ENCODE data around the gene OR4K17. TPM values are rescaled to one million over a fixed set of nuclear protein-coding genes. Genes with fewer than 3 reads are reported as not detected.
"Not testable (repeated sequence)": the region's sequence is repeated elsewhere in the genome, so short reads cannot be mapped to it uniquely, and the experiment has no call there.

OR4K17 gene, protein sequence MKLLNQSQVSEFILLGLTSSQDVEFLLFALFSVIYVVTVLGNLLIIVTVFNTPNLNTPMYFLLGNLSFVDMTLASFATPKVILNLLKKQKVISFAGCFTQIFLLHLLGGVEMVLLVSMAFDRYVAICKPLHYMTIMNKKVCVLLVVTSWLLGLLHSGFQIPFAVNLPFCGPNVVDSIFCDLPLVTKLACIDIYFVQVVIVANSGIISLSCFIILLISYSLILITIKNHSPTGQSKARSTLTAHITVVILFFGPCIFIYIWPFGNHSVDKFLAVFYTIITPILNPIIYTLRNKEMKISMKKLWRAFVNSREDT
- total RNA-seq (not detected), polyA plus RNA-seq (not detected)

GRCh38 chr14:20110438-20110837 lies at the start of gene OR4K17:
Gene OR4K17, plus strand, starts transcription at chr14:20110739. Its CDS starts 6,761 bp downstream, at chr14:20117500.
- H3K4me3 Mint-ChIP-seq = no peak within 1 kb of the TSS
- H3K9me3 Mint-ChIP-seq = peaks cover 0 to 4% (median 0%) of the 10 kb centered on the region in 7 donors
- ATAC-seq (ENCODE audit: low read depth in 2 of 2) (no peak), DNase-seq (no peak)
- H3K36me3 ChIP-seq (ENCODE audit: control insufficient read depth, insufficient read depth, low read length) = no peaks in the 10 kb centered on the region
- H3K4me3 ChIP-seq (ENCODE audit: low read depth, low read length) = no peak within 1 kb of the TSS
- no peaks in the 10 kb centered on the region for H3K36me3 Mint-ChIP-seq
- no peaks in the 10 kb centered on the region for H3K27me3 ChIP-seq (ENCODE audit: control insufficient read depth, insufficient read depth, low read length)
- H3K27ac Mint-ChIP-seq = no peak within 1 kb of the TSS
- H3K4me1 Mint-ChIP-seq = no peaks in the 10 kb centered on the region
- H3K27me3 Mint-ChIP-seq = no peaks in the 10 kb centered on the region
- no peak within 1 kb of the TSS for H3K27ac ChIP-seq (ENCODE audit: insufficient read depth, low read length, poor library complexity, severe bottlenecking)
- no peaks in the 10 kb centered on the region for H3K9me3 ChIP-seq (ENCODE audit: control insufficient read depth in 2 of 2, low read length in 2 of 2)
- H3K4me1 ChIP-seq (ENCODE audit: control insufficient read depth, insufficient read depth, low read length, poor library complexity, severe bottlenecking) = no peaks in the 10 kb centered on the region

DNA sequence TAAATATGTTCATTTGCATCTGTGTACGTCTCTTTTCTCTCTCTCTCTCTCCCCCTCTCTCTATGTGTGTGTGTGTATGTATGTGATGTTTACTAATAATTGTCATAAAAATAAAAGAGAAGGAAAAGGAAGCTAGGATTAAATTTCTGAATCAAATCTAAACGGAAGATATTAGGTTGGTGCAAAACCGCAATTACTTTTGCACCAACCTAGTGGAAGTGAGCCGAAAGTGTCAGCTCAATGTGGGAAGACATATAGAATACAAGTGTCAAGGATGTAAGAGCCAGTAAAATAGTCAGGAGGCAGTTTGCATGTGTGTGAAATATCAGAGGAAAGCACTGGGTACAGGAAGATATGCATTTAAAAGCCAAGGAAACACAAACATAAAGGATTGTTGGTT lies 18.5 kb upstream of the OR4K17 start:
- H3K36me3 ChIP-seq (ENCODE audit: control insufficient read depth, insufficient read depth, low read length) = no peaks in the 10 kb centered on the region
- no peak for ATAC-seq (ENCODE audit: low read depth in 2 of 2)
- Mint-ChIP-seq H3K4me1 (peaks cover 0 to 4% (median 0%) of the 10 kb centered on the region in 4 donors), H3K36me3 (no peaks in the 10 kb centered on the region), H3K4me3 (no peak overlapping the region), H3K27me3 (peaks cover 7% of the 10 kb centered on the region), H3K27ac (no peak overlapping the region), H3K9me3 (peaks cover 0 to 2% (median 0%) of the 10 kb centered on the region in 7 donors)
- no peaks in the 10 kb centered on the region for H3K4me1 ChIP-seq (ENCODE audit: control insufficient read depth, insufficient read depth, low read length, poor library complexity, severe bottlenecking)
- no peak overlapping the region for H3K27ac ChIP-seq (ENCODE audit: insufficient read depth, low read length, poor library complexity, severe bottlenecking)
- H3K9me3 ChIP-seq (ENCODE audit: control insufficient read depth in 2 of 2, low read length in 2 of 2) = no peaks in the 10 kb centered on the region
- no peaks in the 10 kb centered on the region for H3K27me3 ChIP-seq (ENCODE audit: control insufficient read depth, insufficient read depth, low read length)
- no peak overlapping the region for H3K4me3 ChIP-seq (ENCODE audit: low read depth, low read length)
- no peak for DNase-seq

DNA sequence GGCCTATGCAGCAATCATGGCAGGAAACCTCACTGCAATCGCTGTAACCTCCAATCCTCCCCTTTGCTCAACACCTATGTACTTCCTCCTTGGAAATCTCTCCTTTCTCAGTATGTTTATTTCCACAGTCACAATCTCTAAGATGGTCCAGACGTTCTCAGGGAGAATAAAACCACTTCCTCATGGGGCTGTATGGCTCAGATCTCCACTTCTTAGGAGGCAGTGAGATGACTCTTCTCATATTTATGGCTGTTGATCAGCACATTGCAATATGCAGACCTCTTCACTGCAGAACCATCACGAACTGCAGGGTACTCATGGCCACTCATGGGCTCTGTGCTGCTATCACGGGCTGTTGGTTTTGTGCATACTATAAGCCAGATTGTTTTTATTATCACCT lies 17.1 kb upstream of the OR4K17 start:
- Histone ChIP-seq H3K4me3 (ENCODE audit: low read depth, low read length) (no peak overlapping the region), H3K9me3 (ENCODE audit: control insufficient read depth in 2 of 2, low read length in 2 of 2) (no peaks in the 10 kb centered on the region), H3K27me3 (ENCODE audit: control insufficient read depth, insufficient read depth, low read length) (no peaks in the 10 kb centered on the region), H3K4me1 (ENCODE audit: control insufficient read depth, insufficient read depth, low read length, poor library complexity, severe bottlenecking) (no peaks in the 10 kb centered on the region), H3K27ac (ENCODE audit: insufficient read depth, low read length, poor library complexity, severe bottlenecking) (no peak overlapping the region), H3K36me3 (ENCODE audit: control insufficient read depth, insufficient read depth, low read length) (no peaks in the 10 kb centered on the region)
- Mint-ChIP-seq H3K27ac (no peak overlapping the region), H3K36me3 (no peaks in the 10 kb centered on the region), H3K4me1 (peaks cover 0 to 4% (median 0%) of the 10 kb centered on the region in 4 donors), H3K9me3 (peaks cover 0 to 2% (median 0%) of the 10 kb centered on the region in 7 donors), H3K4me3 (no peak overlapping the region), H3K27me3 (peaks cover 7% of the 10 kb centered on the region)
- no peak for ATAC-seq (ENCODE audit: low read depth in 2 of 2)
- no peak for DNase-seq

DNA sequence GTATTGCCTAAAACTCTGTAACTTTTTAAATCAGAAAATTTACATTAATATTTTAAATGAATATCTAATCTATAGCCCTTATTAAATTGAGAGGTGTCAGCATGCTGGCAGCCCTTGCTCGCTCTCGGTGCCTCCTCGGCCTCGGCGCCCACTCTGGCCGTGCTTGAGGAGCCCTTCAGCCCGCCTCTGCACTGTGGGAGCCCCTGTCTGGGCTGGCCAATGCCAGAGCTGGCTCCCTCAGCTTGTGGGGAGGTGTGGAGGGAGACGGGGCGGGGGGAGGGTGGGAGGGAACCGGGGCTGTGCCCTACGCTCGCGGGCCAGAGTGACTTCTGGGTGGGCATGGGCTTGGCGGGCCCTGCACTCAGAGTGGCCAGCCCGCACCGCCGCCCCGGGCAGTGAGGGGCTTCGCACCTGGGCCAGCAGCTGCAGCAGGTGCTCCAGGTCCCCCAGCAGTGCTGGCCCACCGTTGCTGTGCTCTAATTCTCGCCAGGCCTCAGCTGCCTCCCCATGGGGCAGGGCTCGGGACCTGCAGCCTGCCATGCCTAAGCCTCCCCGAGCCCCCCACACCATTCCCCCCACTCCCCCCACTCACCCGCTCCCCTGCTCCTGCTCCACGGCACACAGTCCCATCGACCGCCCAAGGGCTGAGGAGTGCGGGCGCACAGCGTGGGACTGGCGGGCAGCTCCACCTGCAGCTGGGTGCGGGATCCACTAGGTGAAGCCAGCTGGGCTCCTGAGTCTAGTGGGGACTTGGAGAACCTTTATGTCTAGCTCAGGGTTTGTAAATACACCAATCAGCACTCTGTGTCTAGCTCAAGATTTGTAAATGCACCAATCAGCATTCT lies 11.4 kb upstream of the OR4K17 start:
- H3K9me3 Mint-ChIP-seq; H3K27me3 ChIP-seq (ENCODE audit: control insufficient read depth, insufficient read depth, low read length); H3K4me3 ChIP-seq (ENCODE audit: low read depth, low read length); H3K27ac ChIP-seq (ENCODE audit: insufficient read depth, low read length, poor library complexity, severe bottlenecking); H3K36me3 Mint-ChIP-seq; DNase-seq; H3K4me1 Mint-ChIP-seq; H3K27me3 Mint-ChIP-seq; H3K27ac Mint-ChIP-seq; ATAC-seq (ENCODE audit: low read depth in 2 of 2); H3K4me1 ChIP-seq (ENCODE audit: control insufficient read depth, insufficient read depth, low read length, poor library complexity, severe bottlenecking); H3K9me3 ChIP-seq (ENCODE audit: control insufficient read depth in 2 of 2, low read length in 2 of 2); H3K4me3 Mint-ChIP-seq; H3K36me3 ChIP-seq (ENCODE audit: control insufficient read depth, insufficient read depth, low read length): not testable (repeated sequence)

DNA sequence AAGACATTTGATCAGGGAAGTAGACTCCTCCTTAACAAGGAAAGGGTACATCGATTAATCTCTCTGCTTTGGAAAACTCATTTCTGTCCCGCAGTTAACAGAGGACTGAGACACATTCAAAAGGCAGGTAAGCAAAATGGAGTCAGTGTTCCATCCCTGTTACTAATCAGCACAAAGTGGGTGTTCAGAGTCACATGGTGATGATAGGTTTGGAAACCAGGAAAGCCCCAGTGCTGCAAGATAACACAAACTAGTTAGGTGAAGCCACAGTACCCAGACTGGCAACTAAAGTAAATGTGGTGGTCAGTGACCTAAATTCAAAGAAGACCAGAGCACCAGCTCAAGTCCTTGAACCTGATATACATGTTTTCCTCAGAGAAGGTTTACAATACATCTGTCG lies 1.8 kb downstream of the OR4K17 start:
- Histone ChIP-seq H3K27ac (ENCODE audit: insufficient read depth, low read length, poor library complexity, severe bottlenecking) (no peak overlapping the region), H3K4me1 (ENCODE audit: control insufficient read depth, insufficient read depth, low read length, poor library complexity, severe bottlenecking) (no peaks in the 10 kb centered on the region), H3K27me3 (ENCODE audit: control insufficient read depth, insufficient read depth, low read length) (no peaks in the 10 kb centered on the region), H3K36me3 (ENCODE audit: control insufficient read depth, insufficient read depth, low read length) (no peaks in the 10 kb centered on the region), H3K9me3 (ENCODE audit: control insufficient read depth in 2 of 2, low read length in 2 of 2) (no peaks in the 10 kb centered on the region), H3K4me3 (ENCODE audit: low read depth, low read length) (no peak overlapping the region)
- DNase-seq (no peak), ATAC-seq (ENCODE audit: low read depth in 2 of 2) (no peak)
- no peak overlapping the region for H3K27ac Mint-ChIP-seq
- H3K9me3 Mint-ChIP-seq = peaks cover 0 to 4% (median 0%) of the 10 kb centered on the region in 7 donors
- no peaks in the 10 kb centered on the region for H3K27me3 Mint-ChIP-seq
- H3K4me3 Mint-ChIP-seq = no peak overlapping the region
- no peaks in the 10 kb centered on the region for H3K36me3 Mint-ChIP-seq
- H3K4me1 Mint-ChIP-seq = no peaks in the 10 kb centered on the region

DNA sequence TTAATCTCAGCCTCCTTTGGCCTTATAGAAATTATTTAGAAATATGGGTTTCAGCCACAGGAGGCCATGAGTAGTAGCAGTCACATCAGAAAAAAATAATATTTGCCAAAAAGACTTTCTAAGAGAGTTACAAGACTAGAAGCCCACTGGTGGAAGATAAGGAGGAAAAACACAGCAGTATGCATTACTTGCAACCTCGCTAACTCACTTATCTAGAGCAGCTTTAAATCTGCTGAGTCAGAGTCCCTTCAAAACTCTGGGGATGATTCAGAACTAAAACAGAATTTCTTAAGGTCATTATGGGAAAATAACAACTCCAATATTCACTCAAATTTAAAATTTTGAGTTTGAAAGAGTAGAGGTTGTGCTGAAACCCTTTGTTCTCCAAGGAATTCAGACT lies 6.2 kb downstream of the OR4K17 start:
- Mint-ChIP-seq H3K9me3 (peaks cover 0 to 29% (median 10%) of the 10 kb centered on the region in 7 donors), H3K4me3 (no peak overlapping the region), H3K36me3 (no peaks in the 10 kb centered on the region), H3K27me3 (no peaks in the 10 kb centered on the region), H3K4me1 (no peaks in the 10 kb centered on the region), H3K27ac (no peak overlapping the region)
- Histone ChIP-seq H3K27ac (ENCODE audit: insufficient read depth, low read length, poor library complexity, severe bottlenecking) (no peak overlapping the region), H3K9me3 (ENCODE audit: control insufficient read depth in 2 of 2, low read length in 2 of 2) (peaks cover 2 to 7% of the 10 kb centered on the region in 2 experiments), H3K4me1 (ENCODE audit: control insufficient read depth, insufficient read depth, low read length, poor library complexity, severe bottlenecking) (no peaks in the 10 kb centered on the region), H3K27me3 (ENCODE audit: control insufficient read depth, insufficient read depth, low read length) (no peaks in the 10 kb centered on the region), H3K36me3 (ENCODE audit: control insufficient read depth, insufficient read depth, low read length) (no peaks in the 10 kb centered on the region), H3K4me3 (ENCODE audit: low read depth, low read length) (no peak overlapping the region)
- DNase-seq (no peak), ATAC-seq (ENCODE audit: low read depth in 2 of 2) (no peak)

DNA sequence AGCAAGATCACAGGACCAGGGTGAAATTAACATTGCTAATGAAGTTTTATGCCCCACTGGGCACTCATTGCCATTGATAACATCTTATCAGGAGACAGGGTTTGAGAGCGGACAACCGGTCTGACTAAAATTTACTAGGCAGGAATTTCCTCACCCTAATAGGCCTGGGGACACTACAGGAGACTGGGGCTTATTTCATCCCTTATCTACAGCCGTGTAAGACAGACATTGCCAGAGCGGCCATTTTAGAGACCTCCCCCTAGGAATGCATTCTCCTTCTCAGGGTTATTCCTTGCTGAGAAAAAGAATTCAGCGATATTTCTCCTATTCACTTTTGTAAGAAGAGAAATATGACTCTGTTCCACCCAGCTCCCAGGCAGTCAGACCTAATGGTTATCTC lies 8.3 kb downstream of the OR4K17 start:
- no peak overlapping the region for H3K27ac Mint-ChIP-seq
- Histone ChIP-seq H3K9me3 (ENCODE audit: control insufficient read depth in 2 of 2, low read length in 2 of 2) (peaks cover 2 to 7% of the 10 kb centered on the region in 2 experiments), H3K36me3 (ENCODE audit: control insufficient read depth, insufficient read depth, low read length) (no peaks in the 10 kb centered on the region), H3K27ac (ENCODE audit: insufficient read depth, low read length, poor library complexity, severe bottlenecking) (no peak overlapping the region), H3K4me1 (ENCODE audit: control insufficient read depth, insufficient read depth, low read length, poor library complexity, severe bottlenecking) (no peaks in the 10 kb centered on the region), H3K27me3 (ENCODE audit: control insufficient read depth, insufficient read depth, low read length) (no peaks in the 10 kb centered on the region), H3K4me3 (ENCODE audit: low read depth, low read length) (no peak overlapping the region)
- H3K27me3 Mint-ChIP-seq = no peaks in the 10 kb centered on the region
- DNase-seq = no peak
- no peak overlapping the region for H3K4me3 Mint-ChIP-seq
- ATAC-seq (ENCODE audit: low read depth in 2 of 2) = no peak
- H3K36me3 Mint-ChIP-seq = no peaks in the 10 kb centered on the region
- peaks cover 0 to 29% (median 8%) of the 10 kb centered on the region in 7 donors for H3K9me3 Mint-ChIP-seq
- H3K4me1 Mint-ChIP-seq = no peaks in the 10 kb centered on the region

Data from CD4-positive, CD25-positive, alpha-beta regulatory T cell (primary cell).